Measurements from ENCODE around the gene SLC6A19. TPM values are rescaled to one million over a fixed set of nuclear protein-coding genes. Genes with fewer than 3 reads are reported as not detected.

The SLC6A19 gene
- total RNA-seq, 1 experiment from 2014 or later: not detected

- ATAC-seq (no peak), DNase-seq (no peak)
- Histone ChIP-seq H3K4me2 (ENCODE audit: low read length) (no peak overlapping the region), H3K36me3 (ENCODE audit: low read depth, low read length) (no peaks in the 10 kb centered on the region), H3K9me3 (ENCODE audit: low read length) (no peaks in the 10 kb centered on the region), H3K9ac (ENCODE audit: low read length) (no peak overlapping the region), H4K20me1 (ENCODE audit: low read length) (no peaks in the 10 kb centered on the region), H3K79me2 (ENCODE audit: low read length) (no peaks in the 10 kb centered on the region), H2AFZ (ENCODE audit: low read length) (no peak overlapping the region), H3K4me1 (ENCODE audit: insufficient read depth, low read length) (no peaks in the 10 kb centered on the region), H3K4me3 (ENCODE audit: low read length) (no peak overlapping the region), H3F3A (ENCODE audit: low read length, unreplicated experiment) (no peaks in the 10 kb centered on the region), H3K27ac (ENCODE audit: low read length) (no peak overlapping the region), H3K9me2 (replicated peaks; ENCODE audit: low read length) (no peaks in the 10 kb centered on the region), H3K27me3 (ENCODE audit: low read length) (no peaks in the 10 kb centered on the region)
- POLR2A ChIA-PET (ENCODE audit: unreplicated experiment): no interaction called here
- intact Hi-C loops (cut with micrococcal nuclease): no loop called here
- BruUV-seq (replicated peaks): no TSS peak
- CTCF ChIA-PET: no interaction called here
- TF ChIP-seq EZH2phosphoT487 (IDR thresholded peaks at IDR 0.05; ENCODE audit: borderline replicate concordance, low read length) (no peak), CTCF (conservative IDR thresholded peaks at IDR 0.05; ENCODE audit: low read depth, low read length) (no peak), EZH2 (IDR thresholded peaks at IDR 0.05; ENCODE audit: low read length, unreplicated experiment) (no peak)
These were observed 53.7 kb downstream of the SLC6A19 start for GRCh38 chr5:1255081-1255561.

GRCh38 chr5:1256776-1257175 lies 55.4 kb downstream of the SLC6A19 start:
- no peaks in the 10 kb centered on the region for H3F3A ChIP-seq (ENCODE audit: low read length, unreplicated experiment)
- H3K9me3 ChIP-seq (ENCODE audit: low read length): no peaks in the 10 kb centered on the region
- CTCF ChIA-PET: no interaction called here
- intact Hi-C loops (cut with micrococcal nuclease): no loop called here
- H3K27ac ChIP-seq (ENCODE audit: low read length): no peak overlapping the region
- H3K36me3 ChIP-seq (ENCODE audit: low read depth, low read length): no peaks in the 10 kb centered on the region
- H3K4me1 ChIP-seq (ENCODE audit: insufficient read depth, low read length): no peaks in the 10 kb centered on the region
- H4K20me1 ChIP-seq (ENCODE audit: low read length): no peaks in the 10 kb centered on the region
- no peak overlapping the region for H3K4me3 ChIP-seq (ENCODE audit: low read length)
- no peaks in the 10 kb centered on the region for H3K27me3 ChIP-seq (ENCODE audit: low read length)
- H3K9ac ChIP-seq (ENCODE audit: low read length): no peak overlapping the region
- POLR2A ChIA-PET (ENCODE audit: unreplicated experiment): no interaction called here
- TF ChIP-seq EZH2 (IDR thresholded peaks at IDR 0.05; ENCODE audit: low read length, unreplicated experiment) (no peak), CTCF (conservative IDR thresholded peaks at IDR 0.05; ENCODE audit: low read depth, low read length) (no peak), EZH2phosphoT487 (IDR thresholded peaks at IDR 0.05; ENCODE audit: borderline replicate concordance, low read length) (no peak)
- DNase-seq: no peak
- H3K4me2 ChIP-seq (ENCODE audit: low read length): no peak overlapping the region
- no peak for ATAC-seq
- BruUV-seq (replicated peaks): no TSS peak
- H2AFZ ChIP-seq (ENCODE audit: low read length): no peak overlapping the region
- no peaks in the 10 kb centered on the region for H3K9me2 ChIP-seq (replicated peaks; ENCODE audit: low read length)
- no peaks in the 10 kb centered on the region for H3K79me2 ChIP-seq (ENCODE audit: low read length)

GRCh38 chr5:1257363-1257762 lies 56.0 kb downstream of the SLC6A19 start:
- Histone ChIP-seq H3K9me2 (replicated peaks; ENCODE audit: low read length) (no peaks in the 10 kb centered on the region), H3K27ac (ENCODE audit: low read length) (no peak overlapping the region), H3K9ac (ENCODE audit: low read length) (no peak overlapping the region), H3K4me3 (ENCODE audit: low read length) (no peak overlapping the region), H3K79me2 (ENCODE audit: low read length) (no peaks in the 10 kb centered on the region), H3K36me3 (ENCODE audit: low read depth, low read length) (no peaks in the 10 kb centered on the region), H3K27me3 (ENCODE audit: low read length) (no peaks in the 10 kb centered on the region), H3K4me1 (ENCODE audit: insufficient read depth, low read length) (no peaks in the 10 kb centered on the region), H3K4me2 (ENCODE audit: low read length) (no peak overlapping the region), H4K20me1 (ENCODE audit: low read length) (no peaks in the 10 kb centered on the region), H2AFZ (ENCODE audit: low read length) (no peak overlapping the region), H3K9me3 (ENCODE audit: low read length) (0 out of 2 replicates have a peak, but pooled peaks cover under 1% of the 10 kb centered on the region), H3F3A (ENCODE audit: low read length, unreplicated experiment) (no peaks in the 10 kb centered on the region)
- DNase-seq (no peak), ATAC-seq (no peak)
- TF ChIP-seq EZH2phosphoT487 (IDR thresholded peaks at IDR 0.05; ENCODE audit: borderline replicate concordance, low read length): no peak
- no peak for TF ChIP-seq EZH2 (IDR thresholded peaks at IDR 0.05; ENCODE audit: low read length, unreplicated experiment)
- TF ChIP-seq CTCF (conservative IDR thresholded peaks at IDR 0.05; ENCODE audit: low read depth, low read length): no peak
- CTCF ChIA-PET: no interaction called here
- POLR2A ChIA-PET (ENCODE audit: unreplicated experiment): no interaction called here
- intact Hi-C loops (cut with micrococcal nuclease): no loop called here
- BruUV-seq (replicated peaks): no TSS peak
